KMS-11 (cell line): ENCODE measurements around the gene FNIP1.

ENCODE experiments used
- H2AFZ ChIP-seq: fragments of 200-600 bp; sonication (generic); 2 replicates; pipeline ENCODE4 v1.6.1; 2016; ENCODE audit warnings: antibody characterized with exemption, mixed run types, low read depth
- H3K27ac ChIP-seq: fragments of 200-600 bp; sonication (generic); 2 replicates; pipeline ENCODE4 v1.6.1; 2016; ENCODE audit warnings: mild to moderate bottlenecking, mixed run types
- H3K27me3 ChIP-seq: fragments of 200-600 bp; sonication (generic); 2 replicates; pipeline ENCODE4 v1.6.1; 2017; ENCODE audit warnings: mild to moderate bottlenecking, low read depth, mixed run types, moderate library complexity; ENCODE audit not compliant: insufficient read depth
- H3K36me3 ChIP-seq: fragments of 200-600 bp; sonication (generic); 2 replicates; pipeline ENCODE4 v1.6.1; 2017; ENCODE audit warnings: mild to moderate bottlenecking, mixed run types; ENCODE audit not compliant: insufficient read depth
- H3K4me1 ChIP-seq: fragments of 200-600 bp; sonication (generic); 2 replicates; pipeline ENCODE4 v1.6.1; 2016; ENCODE audit warnings: mild to moderate bottlenecking, low read depth, mixed run types; ENCODE audit not compliant: poor library complexity, severe bottlenecking
- H3K4me2 ChIP-seq: fragments of 200-600 bp; sonication (generic); 2 replicates; pipeline ENCODE4 v1.7.0; 2016; ENCODE audit warnings: mild to moderate bottlenecking, mixed run types
- H3K4me3 ChIP-seq: fragments of 200-600 bp; sonication (generic); IDR thresholded peaks from 2 replicates; pipeline ENCODE4 v1.6.1; 2017; ENCODE audit warnings: low read depth, low read length, mixed read lengths; ENCODE audit not compliant: insufficient read depth
- H3K79me2 ChIP-seq: fragments of 200-600 bp; sonication (generic); 2 replicates; pipeline ENCODE4 v1.6.1; 2016; ENCODE audit warnings: low read depth, mixed run types; ENCODE audit not compliant: insufficient read depth
- H3K9ac ChIP-seq: fragments of 200-600 bp; sonication (generic); 2 replicates; pipeline ENCODE4 v1.6.1; 2016; ENCODE audit warnings: mild to moderate bottlenecking, mixed run types
- H4K20me1 ChIP-seq: fragments of 200-600 bp; sonication (generic); 2 replicates; pipeline ENCODE4 v1.6.1; 2016; ENCODE audit warnings: mild to moderate bottlenecking, mixed run types; ENCODE audit not compliant: insufficient read depth
- CTCF ChIP-seq: fragments of 200-600 bp; sonication (generic); conservative IDR thresholded peaks from 2 replicates; pipeline ENCODE4 v1.6.1; 2017; ENCODE audit warnings: low read depth, mild to moderate bottlenecking, antibody characterized with exemption, low read length, moderate library complexity, mixed read lengths

FNIP1 gene

DNA sequence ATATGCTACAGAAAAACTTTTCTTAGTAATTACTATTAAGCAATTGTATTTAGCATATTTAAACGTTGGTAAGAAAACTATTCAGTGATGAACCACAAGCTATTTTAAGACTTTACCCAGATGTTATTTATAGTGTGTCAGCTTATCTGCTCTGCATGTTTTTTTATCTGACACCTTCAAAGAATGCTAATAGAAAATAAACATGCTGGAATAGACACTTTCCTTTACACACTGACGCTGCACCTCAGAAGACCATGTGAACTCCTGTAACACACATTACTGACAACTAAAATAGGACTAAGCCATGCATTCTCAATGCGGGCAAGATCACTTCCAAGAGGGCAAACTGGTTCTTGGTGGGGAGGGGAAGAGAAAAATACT is 38.3 kb downstream of the FNIP1 start:
- Histone ChIP-seq H2AFZ (no peak overlapping the region), H3K4me3 (no peak overlapping the region), H3K27me3 (no peaks in the 10 kb centered on the region), H3K79me2 (peaks cover 86% of the 10 kb centered on the region), H3K36me3 (no peaks in the 10 kb centered on the region), H3K27ac (peak overlapping the region; percentile 80), H3K4me1 (peaks cover 83% of the 10 kb centered on the region), H3K4me2 (peak overlapping the region; percentile 79), H4K20me1 (no peaks in the 10 kb centered on the region), H3K9ac (peak overlapping the region; percentile 30; the same call in 1 of the 2 replicates)
- no peak for TF ChIP-seq CTCF

DNA sequence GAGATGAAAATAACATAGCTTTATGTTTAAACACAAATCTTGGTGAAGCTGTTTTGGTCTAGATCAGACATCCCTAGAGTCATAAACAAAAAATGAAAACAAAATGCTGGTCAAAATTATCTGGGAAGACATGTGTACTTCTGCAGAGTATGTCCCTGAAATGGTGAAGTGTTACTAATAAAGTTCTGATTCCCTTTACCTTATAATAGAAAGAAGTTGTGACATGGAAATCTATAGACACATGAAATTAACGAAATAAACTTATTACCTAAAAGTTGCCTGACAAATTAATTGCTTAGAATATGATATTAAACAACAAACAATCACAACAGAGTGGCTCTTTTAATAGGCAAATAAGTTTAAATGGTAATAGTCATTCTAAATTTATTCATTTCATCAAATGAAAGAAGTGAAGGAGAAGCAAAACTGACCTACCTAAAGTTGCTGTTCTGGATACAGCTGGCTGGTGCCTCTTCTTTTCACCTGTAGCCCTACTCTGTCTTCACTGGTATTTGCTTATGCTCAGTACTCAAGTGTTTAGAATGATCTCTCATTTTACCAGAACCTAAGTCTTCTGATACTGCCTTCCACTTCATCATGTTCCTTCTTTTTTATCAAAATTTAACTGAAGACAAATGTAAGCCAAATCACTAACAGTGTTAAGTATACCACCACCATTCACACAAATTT is 38.8 kb downstream of the FNIP1 start:
- H3K9ac ChIP-seq, result peak overlapping the region; percentile 30; the same call in 1 of the 2 replicates

DNA sequence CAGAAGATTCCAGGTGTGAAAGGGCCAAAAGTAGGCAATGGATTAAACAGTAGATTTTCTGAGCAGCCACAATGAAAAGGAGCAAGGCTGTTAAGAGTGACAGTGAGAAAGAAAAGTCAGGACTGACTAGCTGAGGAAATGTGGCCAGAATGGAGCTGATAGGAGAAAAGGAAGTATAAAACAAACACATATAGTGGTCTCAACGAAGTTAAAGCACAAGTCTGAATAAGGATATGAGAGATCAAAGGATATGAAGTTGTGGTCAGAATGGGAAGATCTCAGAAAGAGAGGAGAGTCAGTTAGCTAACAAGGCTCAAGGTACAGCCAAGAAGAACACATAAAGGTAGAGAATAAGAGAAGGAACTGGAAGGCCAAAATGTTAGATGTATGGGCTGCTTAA is 39.9 kb downstream of the FNIP1 start:
- H3K4me1 ChIP-seq, result peaks cover 77% of the 10 kb centered on the region
- H3K36me3 ChIP-seq, result no peaks in the 10 kb centered on the region
- no peak overlapping the region for H2AFZ ChIP-seq
- H3K9ac ChIP-seq, result no peak overlapping the region
- peak overlapping the region; percentile 80; the same call in 1 of the 2 replicates for H3K27ac ChIP-seq
- H3K4me2 ChIP-seq, result peak overlapping the region; percentile 79
- H4K20me1 ChIP-seq, result no peaks in the 10 kb centered on the region
- TF ChIP-seq CTCF, result no peak
- H3K79me2 ChIP-seq, result peaks cover 89% of the 10 kb centered on the region
- H3K4me3 ChIP-seq, result no peak overlapping the region
- H3K27me3 ChIP-seq, result no peaks in the 10 kb centered on the region

More for the DNA sequence above, 38.8 kb downstream of the FNIP1 start:
- Histone ChIP-seq H3K4me2 (peak overlapping the region; percentile 79), H3K36me3 (no peaks in the 10 kb centered on the region), H4K20me1 (no peaks in the 10 kb centered on the region), H3K4me1 (peaks cover 83% of the 10 kb centered on the region), H3K79me2 (peaks cover 89% of the 10 kb centered on the region), H2AFZ (no peak overlapping the region), H3K27me3 (no peaks in the 10 kb centered on the region), H3K4me3 (no peak overlapping the region), H3K27ac (peak overlapping the region; percentile 80)
- TF ChIP-seq CTCF, result no peak

DNA sequence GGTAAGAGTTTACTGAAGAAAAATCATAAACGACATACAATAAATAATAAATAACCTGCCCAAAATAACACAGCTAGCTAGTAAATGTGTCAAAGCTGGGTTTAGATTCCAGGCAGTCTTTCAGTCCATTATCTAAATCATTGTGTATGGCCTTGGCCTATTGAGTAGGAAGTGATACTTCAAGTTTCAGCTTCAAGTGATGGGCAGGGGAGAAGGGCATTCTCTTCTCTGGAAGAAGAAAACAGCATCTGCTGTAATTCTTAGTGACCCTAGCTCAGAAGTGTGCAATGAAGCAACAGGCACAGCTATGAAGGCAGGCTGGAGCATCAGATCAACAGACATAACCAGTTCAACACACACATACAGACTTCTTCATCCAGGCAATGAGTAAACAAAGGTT is 42.5 kb downstream of the FNIP1 start:
- H4K20me1 ChIP-seq, result no peaks in the 10 kb centered on the region
- H3K36me3 ChIP-seq, result no peaks in the 10 kb centered on the region
- H2AFZ ChIP-seq, result no peak overlapping the region
- peak overlapping the region; percentile 11; the same call in 1 of the 2 replicates for H3K4me2 ChIP-seq
- H3K27ac ChIP-seq, result no peak overlapping the region
- H3K27me3 ChIP-seq, result no peaks in the 10 kb centered on the region
- peaks cover 62% of the 10 kb centered on the region for H3K4me1 ChIP-seq
- H3K79me2 ChIP-seq, result peaks cover 90% of the 10 kb centered on the region
- no peak for TF ChIP-seq CTCF
- H3K9ac ChIP-seq, result no peak overlapping the region
- H3K4me3 ChIP-seq, result no peak overlapping the region
